Measurements from ENCODE around the gene CACHD1.

- TF ChIP-seq POLR2A (IDR thresholded peaks at IDR 0.05) (no peak), CTCF (IDR thresholded peaks at IDR 0.05) (no peak), POLR2AphosphoS5 (IDR thresholded peaks at IDR 0.05) (no peak)
These were observed 76.1 kb downstream of the CACHD1 start for GRCh38 chr1:64546013-64546412.

Measured in prostate gland (tissue), 2 donors.